ENCODE measurements around the gene SNRPA.
"Not testable (repeated sequence)": the region's sequence is repeated elsewhere in the genome, so short reads cannot be mapped to it uniquely, and the experiment has no call there.

The SNRPA gene

GRCh38 chr19:40801426-40802299, 50.7 kb downstream of the SNRPA start:
- no peak for DNase-seq (ENCODE audit: low read depth in 2 of 2)

- no peak for DNase-seq (ENCODE audit: low read depth in 2 of 2)
Observed at GRCh38 chr19:40802300-40803169, 51.5 kb downstream of the SNRPA start.

GRCh38 chr19:40803170-40803856, 52.3 kb downstream of the SNRPA start:
- no peak for DNase-seq (ENCODE audit: low read depth in 2 of 2)

- peak in 1 of 2 donors; percentile 27 for DNase-seq (ENCODE audit: low read depth in 2 of 2)
Observed at GRCh38 chr19:40803857-40804782, 53.1 kb downstream of the SNRPA start.

- no peak for DNase-seq (ENCODE audit: low read depth in 2 of 2)
Observed at GRCh38 chr19:40804783-40805242, 53.8 kb downstream of the SNRPA start.

DNA sequence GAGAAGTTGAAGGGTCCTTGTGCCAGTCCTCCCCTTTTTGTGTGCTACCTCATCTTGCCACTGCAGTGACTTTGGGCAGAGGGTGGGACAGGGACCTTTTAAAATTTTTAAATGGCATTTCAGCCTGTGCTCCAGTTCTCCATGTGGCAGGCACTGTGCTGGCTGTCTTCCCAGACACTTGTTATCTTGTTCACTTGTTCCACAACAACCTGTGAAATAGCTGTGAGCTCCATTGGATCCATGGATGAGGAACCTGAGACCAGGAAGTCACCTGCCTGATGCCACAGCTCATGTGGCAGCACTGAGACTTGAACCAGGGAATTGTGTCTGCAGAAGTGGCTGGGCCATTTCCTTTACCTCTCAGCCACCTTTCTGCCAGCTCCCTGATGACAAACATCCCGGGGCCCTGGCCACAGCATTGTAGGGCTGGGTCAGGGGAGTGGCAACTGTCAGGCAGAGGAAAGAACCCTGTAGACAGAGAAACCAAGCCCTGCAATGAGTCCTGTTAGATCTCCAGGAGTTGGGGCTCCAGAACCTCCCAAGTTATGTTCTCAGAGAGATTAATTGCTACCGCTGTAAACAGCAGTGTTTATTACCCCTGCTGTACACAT, 54.4 kb downstream of the SNRPA start:
- no peak for DNase-seq (ENCODE audit: low read depth in 2 of 2)

GRCh38 chr19:40806423-40807146, 55.6 kb downstream of the SNRPA start:
- DNase-seq (ENCODE audit: low read depth in 2 of 2) = peak in 1 of 2 donors; percentile 58

GRCh38 chr19:40807147-40808020, 56.4 kb downstream of the SNRPA start:
- no peak for DNase-seq (ENCODE audit: low read depth in 2 of 2)

DNA sequence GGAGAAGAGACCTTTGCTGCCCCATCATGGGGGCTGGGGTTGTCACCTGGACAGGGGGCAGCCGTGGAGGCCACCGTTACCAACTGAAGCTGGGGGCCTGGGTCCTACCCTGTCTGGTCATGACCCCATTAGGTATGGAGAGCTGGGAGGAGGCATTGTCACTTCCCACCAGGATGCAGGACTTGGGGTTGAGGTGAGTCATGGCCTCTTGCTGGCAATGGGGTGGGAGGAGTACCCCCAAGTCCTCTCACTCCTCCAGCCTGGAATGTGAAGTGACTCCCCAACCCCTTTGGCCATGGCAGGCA, 57.0 kb downstream of the SNRPA start:
- DNase-seq (ENCODE audit: low read depth in 2 of 2) = no peak

GRCh38 chr19:40808497-40808896, 57.5 kb downstream of the SNRPA start:
- no peak for DNase-seq (ENCODE audit: low read depth in 2 of 2)

- DNase-seq (ENCODE audit: low read depth in 2 of 2) = no peak
Observed at GRCh38 chr19:40809358-40810086, 58.5 kb downstream of the SNRPA start.

DNA sequence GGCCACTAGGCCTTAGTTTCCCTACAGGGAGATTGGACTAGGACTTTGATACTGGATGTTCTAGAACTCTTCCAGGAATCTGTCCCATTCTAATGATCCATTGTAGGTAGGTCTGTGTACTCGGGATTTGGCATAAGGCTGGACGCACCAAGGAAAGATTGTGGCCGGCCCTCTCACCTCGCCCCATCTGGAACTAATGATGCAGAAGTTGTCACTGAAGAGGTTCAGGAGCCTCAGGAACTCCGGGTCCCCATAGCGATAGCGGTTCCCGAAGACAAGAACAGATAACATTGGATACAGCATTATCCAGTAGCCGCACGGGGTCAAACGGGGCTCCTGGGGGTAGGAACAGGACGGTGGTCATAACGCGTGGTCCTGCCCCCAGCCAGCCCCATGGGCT, 59.2 kb downstream of the SNRPA start:
- no peak for DNase-seq (ENCODE audit: low read depth in 2 of 2)

DNA sequence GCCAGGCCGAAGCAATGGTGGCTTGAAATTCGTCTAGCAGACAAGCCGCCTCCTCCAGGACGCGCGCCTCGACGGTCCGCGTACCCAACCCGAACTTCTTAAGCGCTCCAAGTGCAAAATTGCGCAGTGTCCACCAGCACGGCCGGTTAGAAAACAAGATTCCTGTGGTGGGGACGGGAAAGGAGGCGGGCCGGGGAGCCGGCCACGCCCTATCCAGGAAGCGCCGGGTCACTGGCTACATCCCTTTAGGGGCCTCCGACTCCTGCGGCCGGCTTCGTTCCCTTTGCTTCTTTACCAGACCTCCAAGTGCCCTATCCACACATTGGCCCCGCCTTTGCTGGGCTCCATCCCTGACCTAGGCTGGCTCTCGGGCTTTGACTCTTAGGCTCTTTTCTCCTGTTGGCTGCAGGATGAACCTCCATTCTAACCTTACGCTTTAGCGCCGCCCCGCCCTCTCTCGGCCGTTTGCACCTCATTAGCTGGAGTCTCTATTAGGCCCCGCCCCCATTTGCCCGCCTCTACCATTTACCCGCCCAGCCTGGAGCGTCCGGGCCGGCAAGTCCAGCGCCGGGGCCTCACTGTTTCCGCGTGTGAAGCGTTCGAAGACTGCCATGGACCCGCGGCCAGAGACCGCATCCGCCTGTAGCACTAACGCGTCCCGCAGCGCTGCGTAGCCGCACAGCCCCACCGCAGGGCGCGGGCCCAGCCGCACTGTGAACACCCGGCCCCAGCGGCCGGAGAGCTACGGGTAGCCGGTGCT, 59.8 kb downstream of the SNRPA start:
- not testable (repeated sequence) for DNase-seq (ENCODE audit: low read depth in 2 of 2)

DNA sequence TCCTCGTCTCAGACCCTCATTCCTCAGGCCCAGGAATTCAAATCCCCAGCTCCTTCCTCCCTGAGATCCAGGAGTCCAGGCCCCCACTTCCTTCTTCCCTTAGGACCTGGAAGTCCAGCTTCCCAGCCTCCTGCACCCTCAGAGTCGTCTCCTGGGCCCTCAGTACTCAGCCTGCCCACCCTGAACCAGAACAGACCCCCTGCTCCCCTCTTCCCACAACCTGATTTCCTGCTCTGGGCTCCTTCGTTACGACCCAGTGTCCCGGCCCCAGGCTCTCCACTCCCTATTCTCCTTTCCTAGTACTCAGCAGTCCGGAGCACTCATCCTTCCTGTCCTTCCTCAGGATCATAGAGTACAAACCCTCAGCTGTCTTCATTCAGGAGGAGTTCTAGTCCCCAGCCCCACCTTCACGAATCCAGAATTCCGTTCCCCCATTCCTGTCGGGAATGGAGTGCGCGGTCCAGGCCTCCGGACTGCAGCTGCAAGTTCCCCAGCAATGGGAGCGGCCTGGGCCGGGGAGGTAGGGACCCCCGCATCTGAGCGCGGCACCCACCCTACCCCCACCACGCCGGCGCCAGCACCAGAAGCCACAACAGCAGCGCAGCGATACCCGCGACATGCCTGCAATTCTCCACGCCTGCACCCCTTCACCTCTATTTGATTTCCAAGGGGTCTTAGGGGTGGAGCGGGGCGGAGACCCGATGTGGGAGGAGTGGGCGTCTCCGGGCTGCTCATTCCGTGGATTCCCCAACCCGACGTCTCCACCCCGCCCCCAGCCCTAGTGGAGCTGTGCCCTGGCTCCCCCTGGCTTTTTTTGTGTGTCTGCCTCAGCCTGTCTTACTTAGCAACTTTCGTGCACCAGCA, 60.7 kb downstream of the SNRPA start:
- no peak for DNase-seq (ENCODE audit: low read depth in 2 of 2)

DNA sequence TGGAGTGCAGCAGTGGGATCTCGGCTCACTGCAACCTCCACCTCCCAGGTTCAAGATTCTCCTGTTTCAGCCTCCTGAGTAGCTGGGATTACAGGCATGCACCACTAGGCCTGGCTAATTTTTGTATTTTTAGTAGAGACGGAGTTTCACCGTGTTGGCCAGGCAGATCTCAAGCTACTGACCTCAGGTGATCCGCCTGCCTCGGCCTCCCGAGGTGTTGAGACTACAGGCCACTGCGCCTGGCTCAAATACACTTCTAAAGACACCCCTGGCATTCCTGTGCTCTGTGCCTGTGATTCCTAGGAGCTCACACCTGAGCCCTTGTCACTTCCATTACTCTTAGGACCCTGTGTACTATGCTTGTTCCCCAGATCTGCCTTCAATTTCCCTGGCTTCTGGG, 61.6 kb downstream of the SNRPA start:
- DNase-seq (ENCODE audit: low read depth in 2 of 2) = not testable (repeated sequence)

DNA sequence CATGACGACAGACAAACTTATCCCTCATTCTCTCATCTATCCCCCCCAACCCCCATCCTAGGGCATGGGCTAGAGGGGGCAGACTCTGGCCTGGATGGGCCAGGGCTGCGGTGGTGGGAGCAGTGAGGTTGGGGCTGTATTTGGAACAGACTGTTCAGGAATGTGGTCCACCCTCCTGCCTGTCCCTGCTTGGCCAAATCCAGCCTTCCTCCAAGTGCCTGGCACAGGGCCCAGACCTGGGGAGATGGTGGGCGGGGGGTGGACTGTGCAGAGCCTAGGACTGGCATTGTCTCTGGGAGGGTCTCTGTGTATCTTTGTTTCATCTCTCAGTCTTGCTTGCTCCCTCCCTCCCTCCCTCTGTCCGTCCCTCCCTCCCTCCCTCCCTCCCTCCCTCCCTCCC, 62.2 kb downstream of the SNRPA start:
- DNase-seq (ENCODE audit: low read depth in 2 of 2) = no peak

Measured in stimulated activated CD8-positive, alpha-beta memory T cell treated with anti-CD3 and anti-CD28 coated beads, Interleukin-2, amount 100 ng/mL, for 1 hour (primary cell).